ENCODE data around the gene ZNF750.

DNA sequence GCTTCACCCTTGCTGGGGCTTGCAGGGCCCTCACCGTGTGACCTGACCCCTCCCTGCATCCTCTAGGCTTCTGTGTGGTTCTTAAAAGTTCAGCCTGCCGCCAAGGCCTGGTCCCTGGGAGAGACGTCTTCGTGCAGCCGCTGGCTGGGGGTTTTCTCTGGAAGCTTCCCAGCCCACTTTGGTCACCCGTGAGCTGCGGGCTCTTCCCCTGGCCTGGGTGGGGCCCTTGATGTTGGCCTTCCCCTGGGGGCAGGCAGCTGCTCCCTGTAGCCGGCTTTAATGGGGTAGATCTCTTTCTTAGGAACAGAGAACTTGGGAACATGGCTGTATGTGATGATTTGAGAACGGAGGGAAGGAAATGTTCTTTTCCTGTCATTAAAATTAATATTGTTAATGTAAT lies 32.7 kb downstream of the ZNF750 start:
- TF ChIP-seq GABPA (IDR thresholded peaks at IDR 0.05; ENCODE audit: low read depth) (no peak), CTCF (IDR thresholded peaks at IDR 0.05; ENCODE audit: insufficient read depth, low read length) (no peak)

Data from HL-60 (cell line).